MM.1S (cell line): Measurements from ENCODE around the gene TUBA8.
"Not testable (repeated sequence)": the region's sequence is repeated elsewhere in the genome, so short reads cannot be mapped to it uniquely, and the experiment has no call there.

Source experiments
- CTCF ChIP-seq: fragments of 300-600 bp; sonication (generic); IDR thresholded peaks from 2 replicates; pipeline ENCODE4 v1.5.1; 2016; ENCODE audit warnings: antibody characterized with exemption, low read length, mixed read lengths
- EZH2 ChIP-seq: fragments of 300-600 bp; sonication (generic); optimal IDR thresholded peaks from 2 replicates; pipeline ENCODE3; 2017; ENCODE audit warnings: low read depth, mild to moderate bottlenecking, antibody characterized with exemption, low read length, mixed read lengths

GRCh38 chr22:18123476-18124025 lies 12.9 kb downstream of the TUBA8 start:
- not testable (repeated sequence) for TF ChIP-seq CTCF, EZH2
